Measurements from ENCODE around the gene BNIP2. TPM values are rescaled to one million over a fixed set of nuclear protein-coding genes. Genes with fewer than 3 reads are reported as not detected.
"Not testable (repeated sequence)": the region's sequence is repeated elsewhere in the genome, so short reads cannot be mapped to it uniquely, and the experiment has no call there.

BNIP2 gene
- total RNA-seq, 1 donor from 2014 or later, result 75.3 TPM

GRCh38 chr15:59644756-59645155 lies 44.4 kb downstream of the BNIP2 start:
- H3K4me3 Mint-ChIP-seq (ENCODE audit: unreplicated experiment), result no peak overlapping the region
- TF ChIP-seq, protein P1, sequence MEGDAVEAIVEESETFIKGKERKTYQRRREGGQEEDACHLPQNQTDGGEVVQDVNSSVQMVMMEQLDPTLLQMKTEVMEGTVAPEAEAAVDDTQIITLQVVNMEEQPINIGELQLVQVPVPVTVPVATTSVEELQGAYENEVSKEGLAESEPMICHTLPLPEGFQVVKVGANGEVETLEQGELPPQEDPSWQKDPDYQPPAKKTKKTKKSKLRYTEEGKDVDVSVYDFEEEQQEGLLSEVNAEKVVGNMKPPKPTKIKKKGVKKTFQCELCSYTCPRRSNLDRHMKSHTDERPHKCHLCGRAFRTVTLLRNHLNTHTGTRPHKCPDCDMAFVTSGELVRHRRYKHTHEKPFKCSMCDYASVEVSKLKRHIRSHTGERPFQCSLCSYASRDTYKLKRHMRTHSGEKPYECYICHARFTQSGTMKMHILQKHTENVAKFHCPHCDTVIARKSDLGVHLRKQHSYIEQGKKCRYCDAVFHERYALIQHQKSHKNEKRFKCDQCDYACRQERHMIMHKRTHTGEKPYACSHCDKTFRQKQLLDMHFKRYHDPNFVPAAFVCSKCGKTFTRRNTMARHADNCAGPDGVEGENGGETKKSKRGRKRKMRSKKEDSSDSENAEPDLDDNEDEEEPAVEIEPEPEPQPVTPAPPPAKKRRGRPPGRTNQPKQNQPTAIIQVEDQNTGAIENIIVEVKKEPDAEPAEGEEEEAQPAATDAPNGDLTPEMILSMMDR (IDR thresholded peaks at IDR 0.05; ENCODE audit: unreplicated experiment), result no peak

DNA sequence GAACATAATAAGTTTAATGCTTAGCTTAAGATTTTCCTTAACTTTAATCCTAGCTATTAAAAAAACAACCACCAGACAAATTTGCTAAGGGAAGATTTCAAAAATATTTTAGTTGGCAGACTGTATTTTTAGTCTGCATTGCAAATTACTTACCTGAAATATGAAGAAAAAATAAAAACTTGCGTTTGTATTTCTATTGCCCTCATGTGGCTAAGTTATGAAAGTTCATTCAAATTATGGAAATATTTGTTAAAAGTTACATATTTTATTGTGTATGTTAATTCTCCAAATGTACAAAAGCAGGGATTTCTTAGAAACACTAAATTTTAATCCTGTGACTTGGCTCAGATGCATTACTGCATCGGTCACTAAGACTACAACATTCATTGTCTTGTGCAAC lies 46.8 kb downstream of the BNIP2 start:
- Mint-ChIP-seq H3K36me3 (ENCODE audit: low read depth, unreplicated experiment) (no peaks in the 10 kb centered on the region), H3K4me1 (ENCODE audit: unreplicated experiment) (no peaks in the 10 kb centered on the region)
- TF ChIP-seq, protein P1 (IDR thresholded peaks at IDR 0.05; ENCODE audit: unreplicated experiment), result peak; percentile 59

More at GRCh38 chr15:59644756-59645155, 44.4 kb downstream of the BNIP2 start:
- Mint-ChIP-seq H3K27me3 (ENCODE audit: unreplicated experiment) (no peaks in the 10 kb centered on the region), H3K9me3 (ENCODE audit: unreplicated experiment) (no peaks in the 10 kb centered on the region), H3K4me1 (ENCODE audit: unreplicated experiment) (no peaks in the 10 kb centered on the region), H3K27ac (ENCODE audit: unreplicated experiment) (no peak overlapping the region), H3K36me3 (ENCODE audit: low read depth, unreplicated experiment) (no peaks in the 10 kb centered on the region)
- no peak for DNase-seq (ENCODE audit: low spot score)

DNA sequence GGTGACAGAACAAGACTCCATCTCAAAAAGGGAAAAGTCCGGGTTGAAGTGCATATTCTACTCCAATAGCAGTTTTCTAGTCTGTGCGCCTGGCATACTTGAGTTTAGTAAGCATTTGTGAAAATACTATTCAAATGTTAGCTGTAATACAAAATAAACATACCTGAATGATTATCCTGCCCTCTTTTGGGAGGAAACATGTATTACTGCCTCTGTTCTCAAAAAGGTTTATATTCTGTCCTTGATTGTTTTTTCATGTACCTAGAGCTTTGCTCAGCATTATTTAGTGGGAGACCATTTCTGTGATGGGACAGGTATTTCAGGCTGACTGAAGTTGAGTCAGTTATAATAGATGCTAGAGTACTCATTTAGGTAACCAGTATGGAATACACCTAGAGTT lies 51.6 kb downstream of the BNIP2 start:
- not testable (repeated sequence) for DNase-seq (ENCODE audit: low spot score); H3K27me3 Mint-ChIP-seq (ENCODE audit: unreplicated experiment); H3K9me3 Mint-ChIP-seq (ENCODE audit: unreplicated experiment); H3K4me1 Mint-ChIP-seq (ENCODE audit: unreplicated experiment); H3K4me3 Mint-ChIP-seq (ENCODE audit: unreplicated experiment); H3K27ac Mint-ChIP-seq (ENCODE audit: unreplicated experiment); H3K36me3 Mint-ChIP-seq (ENCODE audit: low read depth, unreplicated experiment)

More for the DNA sequence above, 46.8 kb downstream of the BNIP2 start:
- H3K9me3 Mint-ChIP-seq (ENCODE audit: unreplicated experiment), result no peaks in the 10 kb centered on the region
- H3K4me3 Mint-ChIP-seq (ENCODE audit: unreplicated experiment), result no peak overlapping the region
- no peaks in the 10 kb centered on the region for H3K27me3 Mint-ChIP-seq (ENCODE audit: unreplicated experiment)
- DNase-seq (ENCODE audit: low spot score), result no peak
- H3K27ac Mint-ChIP-seq (ENCODE audit: unreplicated experiment), result no peak overlapping the region

DNA sequence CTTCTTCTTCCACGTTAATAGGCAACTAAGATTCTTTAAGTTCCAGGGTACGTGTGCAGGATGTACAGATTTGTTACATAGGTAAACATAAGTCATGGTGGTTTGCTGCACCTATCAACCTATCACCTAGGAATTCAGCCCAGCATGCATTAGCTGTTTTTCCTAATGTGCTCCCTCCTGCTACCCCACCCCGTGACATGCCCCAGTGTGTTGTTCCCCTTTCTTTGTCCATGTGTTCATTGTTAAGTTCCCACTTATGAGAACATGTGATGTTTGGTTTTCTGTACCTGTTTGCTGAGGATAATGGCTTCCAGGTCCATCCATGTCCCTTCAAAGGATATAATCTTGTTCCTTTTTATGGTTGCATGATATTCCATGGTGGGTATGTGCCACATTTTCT lies 52.9 kb downstream of the BNIP2 start:
- Mint-ChIP-seq H3K27ac (ENCODE audit: unreplicated experiment) (no peak overlapping the region), H3K36me3 (ENCODE audit: low read depth, unreplicated experiment) (peaks cover 6% of the 10 kb centered on the region), H3K9me3 (ENCODE audit: unreplicated experiment) (no peaks in the 10 kb centered on the region), H3K27me3 (ENCODE audit: unreplicated experiment) (no peaks in the 10 kb centered on the region), H3K4me3 (ENCODE audit: unreplicated experiment) (no peak overlapping the region), H3K4me1 (ENCODE audit: unreplicated experiment) (no peaks in the 10 kb centered on the region)
- DNase-seq (ENCODE audit: low spot score), result no peak
- TF ChIP-seq, protein P1 (IDR thresholded peaks at IDR 0.05; ENCODE audit: unreplicated experiment), result no peak

GRCh38 chr15:59632714-59633113 lies 56.4 kb downstream of the BNIP2 start:
- Mint-ChIP-seq H3K9me3 (ENCODE audit: unreplicated experiment) (no peaks in the 10 kb centered on the region), H3K27me3 (ENCODE audit: unreplicated experiment) (no peaks in the 10 kb centered on the region), H3K27ac (ENCODE audit: unreplicated experiment) (no peak overlapping the region), H3K4me1 (ENCODE audit: unreplicated experiment) (no peaks in the 10 kb centered on the region), H3K36me3 (ENCODE audit: low read depth, unreplicated experiment) (peaks cover 6% of the 10 kb centered on the region), H3K4me3 (ENCODE audit: unreplicated experiment) (no peak overlapping the region)
- TF ChIP-seq, protein P1 (IDR thresholded peaks at IDR 0.05; ENCODE audit: unreplicated experiment), result peak; percentile 24
- peak; percentile 41 for DNase-seq (ENCODE audit: low spot score)
